ENCODE results near the gene PAX8. TPM values are rescaled to one million over a fixed set of nuclear protein-coding genes. Genes with fewer than 3 reads are reported as not detected.

The PAX8 gene
- total RNA-seq, 1 donor from 2014 or later = 0.71 TPM

GRCh38 chr2:113240915-113241911, 37.5 kb downstream of the PAX8 start:
- Mint-ChIP-seq H3K36me3 (ENCODE audit: low read depth) (no peaks in the 10 kb centered on the region), H3K4me1 (peaks cover 3% of the 10 kb centered on the region), H3K27me3 (peaks cover 5% of the 10 kb centered on the region), H3K4me3 (no peak overlapping the region), H3K27ac (no peak overlapping the region), H3K9me3 (no peaks in the 10 kb centered on the region)
- intact Hi-C loops (cut with micrococcal nuclease) = no loop called here
- DNase-seq = no peak
- TF ChIP-seq, protein P1, sequence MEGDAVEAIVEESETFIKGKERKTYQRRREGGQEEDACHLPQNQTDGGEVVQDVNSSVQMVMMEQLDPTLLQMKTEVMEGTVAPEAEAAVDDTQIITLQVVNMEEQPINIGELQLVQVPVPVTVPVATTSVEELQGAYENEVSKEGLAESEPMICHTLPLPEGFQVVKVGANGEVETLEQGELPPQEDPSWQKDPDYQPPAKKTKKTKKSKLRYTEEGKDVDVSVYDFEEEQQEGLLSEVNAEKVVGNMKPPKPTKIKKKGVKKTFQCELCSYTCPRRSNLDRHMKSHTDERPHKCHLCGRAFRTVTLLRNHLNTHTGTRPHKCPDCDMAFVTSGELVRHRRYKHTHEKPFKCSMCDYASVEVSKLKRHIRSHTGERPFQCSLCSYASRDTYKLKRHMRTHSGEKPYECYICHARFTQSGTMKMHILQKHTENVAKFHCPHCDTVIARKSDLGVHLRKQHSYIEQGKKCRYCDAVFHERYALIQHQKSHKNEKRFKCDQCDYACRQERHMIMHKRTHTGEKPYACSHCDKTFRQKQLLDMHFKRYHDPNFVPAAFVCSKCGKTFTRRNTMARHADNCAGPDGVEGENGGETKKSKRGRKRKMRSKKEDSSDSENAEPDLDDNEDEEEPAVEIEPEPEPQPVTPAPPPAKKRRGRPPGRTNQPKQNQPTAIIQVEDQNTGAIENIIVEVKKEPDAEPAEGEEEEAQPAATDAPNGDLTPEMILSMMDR (IDR thresholded peaks at IDR 0.05) = no peak
- ChIA-PET CTCF (no interaction called here), POLR2A (interaction anchor here (0.7 to 1.0 kb wide), 2 partner anchors 15 to 135 kb away, joined by 3 read pairs; no protein-coding TSS in a partner anchor)
- peak; percentile 34 for ATAC-seq (ENCODE audit: low read depth)

DNA sequence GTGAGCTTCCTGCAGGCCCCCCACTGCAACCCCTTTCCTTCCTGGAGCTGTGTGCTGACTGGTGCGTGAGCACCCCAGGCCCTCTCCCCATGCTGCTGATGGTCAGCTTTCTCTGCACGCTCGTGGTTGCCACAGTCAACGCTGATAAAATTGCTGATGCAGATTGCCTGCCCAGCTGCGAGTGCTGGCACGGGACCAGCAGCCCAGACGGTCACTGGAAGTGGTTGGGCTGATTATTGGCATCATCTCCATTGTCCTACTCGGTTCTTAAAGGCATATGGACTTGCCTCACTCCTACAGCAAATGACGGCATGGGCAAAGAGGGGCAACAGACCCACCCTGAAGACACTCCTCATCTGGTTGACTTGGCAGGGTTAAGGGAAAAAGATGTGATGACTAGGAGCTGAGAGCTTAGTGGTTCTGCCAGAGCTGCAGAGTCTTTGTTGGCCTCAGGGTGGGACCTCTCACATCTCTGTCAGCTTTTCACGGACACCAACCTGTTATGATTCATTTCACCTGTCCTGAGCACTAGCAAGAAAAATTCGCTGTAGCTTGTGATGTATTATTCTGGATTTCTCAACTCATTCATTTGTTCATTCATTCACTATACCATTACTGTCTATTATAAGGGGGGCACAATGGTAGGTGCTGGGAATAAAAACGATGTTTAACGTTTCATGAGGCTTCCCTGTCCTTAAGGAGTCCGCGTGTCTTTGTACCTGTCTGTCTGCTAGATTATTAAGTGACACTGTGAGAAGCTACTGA, 38.4 kb downstream of the PAX8 start:
- H3K4me1 Mint-ChIP-seq = peaks cover 3% of the 10 kb centered on the region
- intact Hi-C loops (cut with micrococcal nuclease) = no loop called here
- peaks cover 5% of the 10 kb centered on the region for H3K27me3 Mint-ChIP-seq
- no peaks in the 10 kb centered on the region for H3K9me3 Mint-ChIP-seq
- ATAC-seq (ENCODE audit: low read depth) (no peak), DNase-seq (no peak)
- no peak overlapping the region for H3K27ac Mint-ChIP-seq
- POLR2A ChIA-PET = interaction anchor here (1.0 kb wide), 1 partner anchor 16 kb away, joined by 3 read pairs; no protein-coding TSS in a partner anchor
- H3K36me3 Mint-ChIP-seq (ENCODE audit: low read depth) = no peaks in the 10 kb centered on the region
- TF ChIP-seq, protein P1 (IDR thresholded peaks at IDR 0.05) = no peak
- no peak overlapping the region for H3K4me3 Mint-ChIP-seq
- CTCF ChIA-PET = interaction anchor here (0.6 kb wide), 1 partner anchor 489 kb away, joined by 3 read pairs; no protein-coding TSS in a partner anchor

- Mint-ChIP-seq H3K9me3 (no peaks in the 10 kb centered on the region), H3K4me1 (peaks cover 3% of the 10 kb centered on the region), H3K27ac (no peak overlapping the region), H3K4me3 (no peak overlapping the region), H3K36me3 (ENCODE audit: low read depth) (no peaks in the 10 kb centered on the region), H3K27me3 (peaks cover 5% of the 10 kb centered on the region)
- POLR2A ChIA-PET = no interaction called here
- intact Hi-C loops (cut with micrococcal nuclease) = no loop called here
- TF ChIP-seq, protein P1 (IDR thresholded peaks at IDR 0.05) = no peak
- DNase-seq (no peak), ATAC-seq (ENCODE audit: low read depth) (no peak)
- CTCF ChIA-PET = interaction anchor here (1.1 kb wide), 1 partner anchor 35 kb away, joined by 3 read pairs; no protein-coding TSS in a partner anchor
Observed at GRCh38 chr2:113238871-113239839, 39.6 kb downstream of the PAX8 start.

DNA sequence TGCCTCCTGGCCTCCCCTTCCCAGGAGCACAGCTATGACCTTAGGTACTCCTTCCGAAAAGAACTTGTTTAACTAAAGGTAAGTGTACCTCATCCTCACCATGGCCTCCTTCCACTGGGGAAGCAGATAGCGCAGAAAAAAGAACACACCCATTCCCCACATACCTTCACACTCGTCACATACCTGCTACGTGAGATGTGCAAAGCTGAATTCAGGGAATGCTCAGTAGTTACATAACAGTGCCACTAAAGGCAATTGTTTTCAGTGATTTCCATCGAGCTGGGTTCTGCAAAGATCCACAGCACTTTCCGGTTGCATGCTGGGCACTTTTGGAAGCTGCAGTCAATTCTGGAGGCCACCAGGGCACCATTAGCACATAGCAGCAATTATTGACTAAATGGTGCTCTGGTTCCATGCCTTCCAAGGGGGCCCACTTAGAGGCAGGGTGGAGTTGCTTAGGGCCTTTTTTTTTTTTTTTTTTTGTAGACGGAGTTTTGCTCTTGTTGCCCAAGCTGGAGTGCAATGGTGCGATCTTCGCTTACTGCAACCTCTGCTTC, 41.0 kb downstream of the PAX8 start:
- H3K27me3 Mint-ChIP-seq = peaks cover 5% of the 10 kb centered on the region
- TF ChIP-seq, protein P1 (IDR thresholded peaks at IDR 0.05) = no peak
- ATAC-seq (ENCODE audit: low read depth) (no peak), DNase-seq (no peak)
- ChIA-PET POLR2A (no interaction called here), CTCF (interaction anchor here (1.0 kb wide), 1 partner anchor 34 kb away, joined by 3 read pairs; no protein-coding TSS in a partner anchor)
- intact Hi-C loops (cut with micrococcal nuclease) = no loop called here
- H3K4me3 Mint-ChIP-seq = no peak overlapping the region
- H3K27ac Mint-ChIP-seq = no peak overlapping the region
- H3K36me3 Mint-ChIP-seq (ENCODE audit: low read depth) = no peaks in the 10 kb centered on the region
- peaks cover 3% of the 10 kb centered on the region for H3K4me1 Mint-ChIP-seq
- H3K9me3 Mint-ChIP-seq = no peaks in the 10 kb centered on the region

All from activated B cell treated with CpG ODN at 0.5 μM for 24 hours (primary cell).